SJSA1 (cell line): ENCODE measurements around the gene B9D1. TPM values are rescaled to one million over a fixed set of nuclear protein-coding genes. Genes with fewer than 3 reads are reported as not detected.

Experiments
- DNase-seq, 2 experiments: peaks; one replicate each; pipeline ENCODE4 v3.0.0-alpha.2; 2015 to 2020; ENCODE audit warnings: low spot score in 2 of 2, low read depth in 1 of 2
- H3K27ac ChIP-seq: fragments of 250-450 bp; sonication (Bioruptor Pico); 2 replicates; pipeline ENCODE4 v1.5.1; 2020; ENCODE audit warnings: mild to moderate bottlenecking, moderate library complexity
- H3K27me3 ChIP-seq: fragments of 250-450 bp; sonication (Bioruptor Pico); replicated peaks from 2 replicates; pipeline ENCODE4 v1.5.1; 2020; ENCODE audit warnings: mild to moderate bottlenecking, moderate library complexity
- H3K36me3 ChIP-seq: fragments of 250-450 bp; sonication (Bioruptor Pico); 2 replicates; pipeline ENCODE4 v1.5.1; 2020; ENCODE audit warnings: mild to moderate bottlenecking
- H3K4me1 ChIP-seq: fragments of 250-450 bp; sonication (Bioruptor Pico); replicated peaks from 2 replicates; pipeline ENCODE4 v1.6.1; 2021; ENCODE audit warnings: mild to moderate bottlenecking
- H3K4me3 ChIP-seq: fragments of 250-450 bp; sonication (Bioruptor Pico); 2 replicates; pipeline ENCODE4 v1.5.1; 2020; ENCODE audit warnings: mild to moderate bottlenecking
- H3K9me3 ChIP-seq: fragments of 250-450 bp; sonication (Bioruptor Pico); replicated peaks from 2 replicates; pipeline ENCODE4 v1.5.1; 2020; ENCODE audit warnings: mild to moderate bottlenecking
- total RNA-seq: library from RNA; depleted of rRNA; stranded (reverse); fragments of >200 nt; shearing (Covaris generic); gene quantifications from 2 replicates; pipeline ENCODE4 v1.2.3, GENCODE V29; 2014

B9D1 gene
- total RNA-seq, 1 experiment from 2014 or later = 28.0 TPM

DNA sequence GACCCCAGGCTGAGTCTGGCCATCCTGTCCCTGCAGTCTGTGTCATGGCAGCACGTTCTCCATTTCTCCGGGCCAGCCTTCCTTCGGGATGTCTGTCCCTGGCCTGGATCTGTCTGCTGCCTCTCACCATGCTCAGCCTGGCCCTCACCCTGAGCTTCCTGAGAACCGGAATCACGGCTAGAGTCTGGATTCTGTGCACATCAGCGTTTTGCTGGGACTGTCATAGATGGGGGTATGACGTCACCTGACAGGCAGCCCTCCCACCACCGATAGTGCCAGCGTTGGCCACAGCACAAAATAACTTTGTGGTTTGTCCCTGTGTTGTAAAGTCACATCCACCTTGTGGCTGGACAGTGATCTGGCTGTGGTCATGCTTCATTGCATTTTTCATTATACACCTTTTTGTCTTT is 59.2 kb downstream of the B9D1 start:
- no peak for DNase-seq
- Histone ChIP-seq H3K27ac (no peak overlapping the region), H3K36me3 (peaks cover 5% of the 10 kb centered on the region; the same call in 1 of the 2 replicates), H3K27me3 (no peaks in the 10 kb centered on the region), H3K4me1 (peaks cover 21% of the 10 kb centered on the region), H3K4me3 (no peak overlapping the region), H3K9me3 (no peaks in the 10 kb centered on the region)

DNA sequence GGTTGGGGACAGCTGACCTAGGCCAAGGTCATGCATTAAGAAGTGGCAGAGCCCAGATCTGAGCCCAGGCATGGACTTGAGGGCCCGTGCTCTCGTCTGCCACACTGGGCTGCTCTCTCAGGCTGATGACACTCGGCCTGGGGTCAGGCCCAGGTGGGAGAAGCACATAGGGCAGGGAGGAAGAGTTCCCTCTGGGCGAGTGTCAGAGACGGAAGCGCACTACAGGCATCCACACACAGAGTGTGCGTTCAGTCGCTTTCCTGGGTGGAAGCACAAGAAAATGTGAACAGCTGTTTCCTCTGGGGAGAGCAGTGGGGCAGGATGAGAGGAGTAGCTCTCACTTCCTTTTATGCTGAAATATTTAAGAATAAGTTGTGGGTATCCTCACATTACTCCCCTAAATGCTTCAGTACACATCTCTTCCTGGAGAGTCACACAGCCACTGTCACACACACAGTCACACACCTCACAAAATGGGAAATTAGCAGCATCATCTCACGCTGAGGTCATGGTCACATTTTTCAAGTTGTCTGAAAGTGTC is 59.7 kb downstream of the B9D1 start:
- Histone ChIP-seq H3K4me1 (peaks cover 21% of the 10 kb centered on the region), H3K36me3 (peaks cover 5% of the 10 kb centered on the region; the same call in 1 of the 2 replicates), H3K9me3 (no peaks in the 10 kb centered on the region), H3K27ac (no peak overlapping the region), H3K27me3 (no peaks in the 10 kb centered on the region), H3K4me3 (no peak overlapping the region)
- no peak for DNase-seq

DNA sequence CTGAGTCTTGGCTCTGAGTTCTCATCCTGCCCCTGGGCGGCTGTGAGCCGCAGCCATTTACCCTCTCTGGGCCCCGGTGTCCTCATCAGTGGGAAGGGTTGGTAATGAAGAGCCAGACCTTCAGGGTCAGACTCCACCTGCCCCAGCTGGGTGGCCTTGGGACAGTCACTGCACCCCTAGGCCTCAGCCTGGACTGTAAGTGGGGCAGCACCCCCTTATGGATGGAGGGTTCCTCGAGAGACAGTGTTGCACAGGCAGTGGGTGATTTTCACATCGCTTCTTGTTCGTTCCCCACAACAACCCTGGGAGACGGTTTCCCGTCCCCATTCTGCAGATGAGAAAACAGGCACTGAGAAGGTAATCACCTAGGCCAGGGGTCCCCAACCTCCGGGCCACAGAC is 60.5 kb downstream of the B9D1 start:
- Histone ChIP-seq H3K4me1 (peaks cover 21% of the 10 kb centered on the region), H3K27me3 (no peaks in the 10 kb centered on the region), H3K9me3 (no peaks in the 10 kb centered on the region), H3K4me3 (no peak overlapping the region), H3K27ac (no peak overlapping the region), H3K36me3 (peaks cover 5% of the 10 kb centered on the region; the same call in 1 of the 2 replicates)
- no peak for DNase-seq

DNA sequence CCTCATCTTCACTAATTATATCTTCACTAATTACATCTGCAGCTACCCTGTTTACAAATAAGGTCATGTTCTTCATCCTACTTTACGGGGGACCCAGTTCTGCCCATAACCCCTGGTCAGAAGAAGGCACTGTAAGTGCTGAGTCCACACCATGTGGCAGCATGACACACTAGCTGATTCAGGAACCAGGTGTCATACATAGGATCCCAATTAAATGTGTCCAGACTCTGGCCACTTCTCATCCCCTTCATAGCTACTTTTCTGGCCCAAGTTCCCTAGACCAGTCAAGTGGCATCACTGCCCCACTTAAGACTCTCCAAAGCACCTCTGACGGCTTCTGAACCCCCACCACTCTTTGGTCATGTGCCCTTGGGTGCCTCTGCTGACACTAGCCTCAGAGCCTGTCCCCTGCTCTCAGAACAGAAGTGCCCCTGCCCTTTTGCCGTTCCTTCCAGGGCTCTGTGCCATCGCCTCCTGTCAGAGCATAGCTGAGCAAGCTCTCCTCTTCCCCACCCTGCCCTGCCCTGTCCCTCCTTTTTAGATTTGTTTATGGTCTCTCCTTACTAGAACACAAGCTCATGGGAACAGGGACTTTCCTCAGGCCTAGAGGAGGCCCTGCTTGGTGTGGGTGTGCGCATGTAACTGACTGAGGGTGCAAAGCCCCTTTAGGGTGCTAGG is 61.1 kb downstream of the B9D1 start:
- H3K36me3 ChIP-seq = peaks cover 5% of the 10 kb centered on the region; the same call in 1 of the 2 replicates
- H3K4me3 ChIP-seq = no peak overlapping the region
- peaks cover 19% of the 10 kb centered on the region for H3K4me1 ChIP-seq
- H3K9me3 ChIP-seq = no peaks in the 10 kb centered on the region
- no peaks in the 10 kb centered on the region for H3K27me3 ChIP-seq
- H3K27ac ChIP-seq = no peak overlapping the region
- DNase-seq = no peak

DNA sequence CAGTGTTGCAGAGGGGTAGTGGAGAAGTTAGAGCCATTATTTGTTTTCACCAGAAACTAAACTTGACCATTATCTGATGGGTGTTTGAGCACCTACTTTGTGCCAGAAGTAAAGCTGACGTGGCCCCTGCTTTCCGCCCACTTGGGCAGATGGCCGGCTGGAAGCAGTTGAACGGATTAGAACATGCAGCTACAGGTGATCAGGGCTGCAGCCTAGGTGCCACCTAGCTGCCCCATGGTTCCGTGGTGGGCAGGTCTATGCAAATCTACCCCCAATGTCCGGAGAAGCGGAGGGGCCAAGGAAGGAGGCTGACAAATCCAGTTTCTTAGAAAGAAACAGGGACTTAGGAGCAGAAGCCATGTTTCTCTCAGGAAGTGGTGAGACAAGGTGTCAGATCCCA is 62.7 kb downstream of the B9D1 start:
- Histone ChIP-seq H3K27me3 (no peaks in the 10 kb centered on the region), H3K36me3 (peaks cover 5% of the 10 kb centered on the region; the same call in 1 of the 2 replicates), H3K27ac (no peak overlapping the region), H3K9me3 (no peaks in the 10 kb centered on the region), H3K4me1 (peaks cover 13% of the 10 kb centered on the region), H3K4me3 (no peak overlapping the region)
- DNase-seq = no peak

DNA sequence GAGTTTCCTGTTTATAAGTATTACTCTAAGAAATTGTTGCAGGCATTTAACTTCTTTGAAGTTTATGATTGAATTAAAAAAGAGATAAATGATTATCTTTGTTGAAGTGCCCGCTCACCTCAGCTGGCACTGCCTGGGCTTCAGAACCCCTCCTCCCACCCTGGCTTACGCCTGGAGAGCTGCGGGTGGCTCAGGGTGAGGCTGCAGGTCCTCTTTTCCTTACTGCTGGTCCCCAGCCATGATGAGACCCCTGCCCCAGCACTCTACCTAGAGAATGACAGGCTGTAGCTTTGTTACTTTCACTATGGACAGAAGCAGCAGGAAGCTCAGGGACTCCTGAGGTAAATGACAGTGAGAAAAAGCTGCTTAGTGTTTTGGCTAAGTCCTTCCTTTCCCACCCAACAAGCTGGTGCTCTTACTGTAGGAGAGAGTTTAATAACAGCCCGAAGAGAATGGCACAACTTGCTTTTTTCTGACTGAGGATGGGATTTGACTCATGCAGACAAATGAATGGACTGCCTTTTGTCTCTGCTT is 63.2 kb downstream of the B9D1 start:
- no peaks in the 10 kb centered on the region for H3K27me3 ChIP-seq
- no peak overlapping the region for H3K4me3 ChIP-seq
- no peak for DNase-seq
- no peak overlapping the region for H3K27ac ChIP-seq
- H3K36me3 ChIP-seq = peaks cover 2% of the 10 kb centered on the region; the same call in 1 of the 2 replicates
- H3K4me1 ChIP-seq = peaks cover 11% of the 10 kb centered on the region
- H3K9me3 ChIP-seq = no peaks in the 10 kb centered on the region

DNA sequence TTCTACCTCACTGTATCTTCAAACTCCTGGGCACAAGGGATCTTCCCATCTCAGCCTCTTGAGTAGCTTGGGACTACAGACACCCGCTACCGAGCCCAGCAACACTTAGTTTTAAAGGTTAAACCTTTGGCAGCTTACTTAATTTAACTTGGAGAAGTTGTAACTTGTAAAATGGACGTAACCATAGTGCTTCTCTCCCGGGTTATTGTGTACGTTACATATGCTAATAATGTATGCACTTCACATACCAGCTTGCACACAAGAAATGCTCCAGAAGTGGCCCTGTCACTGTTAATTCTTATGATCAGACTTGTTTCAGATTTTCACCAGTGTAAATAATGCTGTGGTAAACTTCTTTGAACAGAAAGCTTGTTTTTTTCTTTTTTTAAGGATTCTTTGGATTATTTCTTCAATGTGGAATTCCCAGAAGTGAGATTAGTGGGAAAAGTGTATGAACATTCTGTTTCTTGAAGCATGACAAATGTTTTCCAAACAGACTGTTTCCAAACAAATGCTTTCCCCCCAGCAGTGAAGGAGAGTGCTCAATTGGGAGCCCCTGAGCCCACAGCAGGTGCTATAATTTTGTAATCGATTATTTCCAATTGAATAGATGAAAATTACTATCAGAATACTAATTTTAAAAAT is 63.8 kb downstream of the B9D1 start:
- DNase-seq = no peak
- Histone ChIP-seq H3K9me3 (no peaks in the 10 kb centered on the region), H3K36me3 (no peaks in the 10 kb centered on the region), H3K27me3 (no peaks in the 10 kb centered on the region), H3K4me1 (peaks cover 5% of the 10 kb centered on the region), H3K4me3 (no peak overlapping the region), H3K27ac (no peak overlapping the region)

DNA sequence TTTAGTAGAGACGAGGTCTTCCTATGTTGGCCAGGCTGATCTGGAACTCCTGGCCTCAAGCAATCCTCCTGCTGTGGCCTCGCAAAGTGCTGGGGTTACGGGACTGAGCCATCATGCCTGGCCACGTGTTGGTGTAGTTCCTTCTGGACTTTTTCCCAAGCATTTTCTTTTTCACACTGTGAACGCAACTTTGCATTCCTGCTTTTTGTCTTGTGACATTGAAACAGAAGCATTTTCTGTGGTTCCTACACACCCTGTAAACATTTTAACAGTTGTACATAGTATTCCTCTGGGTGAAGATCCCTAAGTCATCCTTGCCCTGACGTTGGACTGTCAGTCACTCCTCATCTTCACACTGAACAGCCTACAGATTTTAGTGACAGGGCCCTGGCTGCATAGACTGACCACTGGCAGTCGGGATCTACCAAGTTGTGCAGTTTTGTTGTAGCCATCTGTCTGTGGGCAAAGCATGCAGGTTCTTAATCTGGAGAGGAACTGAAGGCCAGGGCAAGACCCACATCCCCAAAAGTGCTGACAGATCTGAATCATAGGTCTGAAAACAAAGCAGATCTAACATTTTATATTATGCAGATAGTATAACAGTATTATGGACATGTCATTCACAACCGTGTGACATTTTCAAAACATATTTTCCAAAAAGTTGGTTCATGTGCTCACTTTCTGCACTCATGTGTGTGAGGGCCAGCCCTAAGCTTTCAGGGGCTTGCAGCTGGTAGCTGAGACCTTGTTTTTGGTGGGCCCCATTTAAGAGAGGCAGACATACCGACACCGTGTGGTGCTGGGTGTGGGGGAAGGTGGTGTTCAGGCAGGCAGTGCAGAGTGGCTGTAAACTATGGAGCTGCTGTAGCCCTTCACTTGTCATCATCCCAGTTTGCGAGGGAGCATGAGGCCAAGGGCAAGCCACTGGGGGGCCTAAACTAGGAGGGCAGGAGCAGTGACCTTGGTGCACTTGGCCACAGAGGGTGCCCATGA is 65.4 kb downstream of the B9D1 start:
- Histone ChIP-seq H3K27ac (no peak overlapping the region), H3K36me3 (no peaks in the 10 kb centered on the region), H3K4me1 (no peaks in the 10 kb centered on the region), H3K4me3 (no peak overlapping the region), H3K9me3 (no peaks in the 10 kb centered on the region), H3K27me3 (no peaks in the 10 kb centered on the region)
- no peak for DNase-seq

DNA sequence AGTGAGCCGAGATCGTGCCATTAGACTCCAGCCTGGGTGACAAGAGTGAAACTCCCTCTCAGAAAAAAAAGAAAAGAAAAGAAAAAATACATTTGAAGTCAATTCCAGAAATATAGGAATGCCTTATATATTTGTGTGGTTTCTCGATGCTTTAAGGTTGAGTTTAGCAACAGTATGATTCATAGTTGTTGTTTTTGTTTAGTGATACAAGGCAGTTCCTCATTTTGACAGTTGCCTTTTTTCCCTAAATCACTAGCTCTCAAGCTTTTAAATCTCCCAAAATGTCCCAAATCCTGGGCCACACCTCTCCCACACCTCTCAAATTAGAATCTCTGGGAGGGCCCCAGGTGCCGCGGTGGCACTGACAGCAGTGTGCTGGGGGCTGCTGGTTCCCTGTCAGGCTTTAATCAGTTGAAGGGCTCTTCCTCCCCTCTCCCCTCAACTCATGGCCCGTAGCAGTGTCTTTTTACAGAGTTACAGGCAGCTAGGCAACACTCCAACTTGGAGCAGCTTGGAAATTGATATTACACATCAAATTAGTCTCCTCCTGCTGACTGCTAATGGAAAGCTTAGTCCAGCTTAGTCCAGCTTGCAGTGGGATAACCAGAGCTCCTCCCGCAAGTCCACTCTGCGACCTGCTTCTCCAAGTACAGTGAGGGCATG is 66.9 kb downstream of the B9D1 start:
- Histone ChIP-seq H3K27me3 (no peaks in the 10 kb centered on the region), H3K27ac (no peak overlapping the region), H3K36me3 (no peaks in the 10 kb centered on the region), H3K4me1 (no peaks in the 10 kb centered on the region), H3K4me3 (no peak overlapping the region), H3K9me3 (no peaks in the 10 kb centered on the region)
- DNase-seq = no peak

DNA sequence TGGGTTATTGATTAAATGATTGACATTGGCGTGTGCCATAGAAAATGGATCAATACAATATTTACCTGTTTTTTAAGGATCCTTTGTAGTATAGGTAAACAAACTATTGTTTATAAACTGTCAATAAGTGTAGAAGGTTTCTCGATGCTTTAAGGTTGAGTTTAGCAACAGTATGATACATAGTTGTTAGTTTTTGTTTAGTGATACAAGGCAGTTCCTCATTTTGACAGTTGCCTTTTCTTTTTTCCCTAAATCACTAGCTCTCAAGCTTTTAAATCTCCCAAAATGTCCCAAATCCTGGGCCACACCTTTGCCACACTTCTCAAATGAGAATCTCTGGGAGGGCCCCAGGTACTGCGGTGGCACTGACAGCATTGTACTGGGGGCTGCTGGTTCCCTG is 68.1 kb downstream of the B9D1 start:
- H3K36me3 ChIP-seq = no peaks in the 10 kb centered on the region
- no peak overlapping the region for H3K4me3 ChIP-seq

More for the DNA sequence above, 68.1 kb downstream of the B9D1 start:
- H3K27ac ChIP-seq = no peak overlapping the region
- DNase-seq = no peak
- H3K9me3 ChIP-seq = no peaks in the 10 kb centered on the region
- no peaks in the 10 kb centered on the region for H3K27me3 ChIP-seq
- H3K4me1 ChIP-seq = no peaks in the 10 kb centered on the region
